Measurements from ENCODE around the gene KCNG2.

DNA sequence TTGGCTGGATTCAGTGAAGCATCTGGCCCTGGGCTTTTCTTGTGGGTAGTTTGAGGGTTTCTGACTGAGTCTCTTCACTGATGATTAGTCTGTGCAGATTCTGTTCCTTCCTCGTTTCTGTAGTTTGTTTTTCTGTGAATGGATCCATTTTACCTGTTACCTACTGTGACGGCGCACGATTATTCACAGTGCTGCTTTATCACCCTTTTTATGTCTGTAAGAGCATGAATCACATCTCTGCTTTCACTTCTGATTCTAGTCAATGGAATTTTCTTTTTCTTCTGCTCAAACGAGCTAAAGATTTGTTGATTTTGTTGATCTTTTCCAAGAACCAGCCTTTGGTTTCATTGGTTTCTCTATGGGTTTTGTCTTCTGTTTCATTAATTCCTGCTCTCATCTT is 92.9 kb downstream of the KCNG2 start:
- TF ChIP-seq CEBPB (IDR thresholded peaks at IDR 0.05; ENCODE audit: low read depth) (no peak), JUND (IDR thresholded peaks at IDR 0.05) (no peak), ZBTB33 (IDR thresholded peaks at IDR 0.05; ENCODE audit: extremely low read depth, insufficient replicate concordance, low read length) (no peak), EZH2 (IDR thresholded peaks at IDR 0.05) (no peak), POLR2A (IDR thresholded peaks at IDR 0.05; ENCODE audit: borderline replicate concordance, extremely low read depth, insufficient read depth, insufficient read length) (no peak)

All from HCT116 (cell line).